ENCODE measurements around the gene DGUOK. TPM values are rescaled to one million over a fixed set of nuclear protein-coding genes. Genes with fewer than 3 reads are reported as not detected.
A peak's percentile ranks its signal among the peaks of the same experiment; 100 is the strongest.

Gene DGUOK
- total and polyA plus RNA-seq, 8 donors: 1.7 to 91.3 (median 33.8) TPM; not detected in 1

- intact Hi-C loops (cut with DNase I; ENCODE audit: low total_unique reads): no loop called here
- no peak for TF ChIP-seq POLR2A (IDR thresholded peaks at IDR 0.05)
- no peak for TF ChIP-seq CTCF (IDR thresholded peaks at IDR 0.05)
- TF ChIP-seq EP300 (IDR thresholded peaks at IDR 0.05): no peak
- TF ChIP-seq POLR2AphosphoS5 (IDR thresholded peaks at IDR 0.05): no peak
- Histone ChIP-seq H3K27me3 (no peaks in the 10 kb centered on the region), H3K36me3 (no peaks in the 10 kb centered on the region), H3K27ac (peak overlapping the region in 4 of 5 donors; percentile 79 to 92 (median 82)), H3K9me3 (no peaks in the 10 kb centered on the region), H3K4me1 (peaks cover 0 to 21% (median 5%) of the 10 kb centered on the region in 4 donors), H3K4me3 (peak overlapping the region; percentile 30 to 50 (median 44))
- no peak for DNase-seq
- 69 to 76% (median 71%) methylated on average over 9 of the region's 9 CpGs for WGBS, 5 donors
These were observed 32.8 kb upstream of the DGUOK start for GRCh38 chr2:73893764-73894474.

- intact Hi-C loops (cut with DNase I; ENCODE audit: low total_unique reads): no loop called here
- Histone ChIP-seq H3K4me3 (peak overlapping the region; percentile 30 to 50 (median 44)), H3K9me3 (no peaks in the 10 kb centered on the region), H3K4me1 (peaks cover 0 to 18% (median 5%) of the 10 kb centered on the region in 4 donors), H3K36me3 (no peaks in the 10 kb centered on the region), H3K27ac (peak overlapping the region in 4 of 5 donors; percentile 79 to 92 (median 82)), H3K27me3 (no peaks in the 10 kb centered on the region)
- DNase-seq: no peak
- WGBS, 5 donors: 76 to 89% (median 86%) methylated on average over 2 of the region's 2 CpGs
- TF ChIP-seq POLR2A (IDR thresholded peaks at IDR 0.05) (no peak), CTCF (IDR thresholded peaks at IDR 0.05) (no peak), POLR2AphosphoS5 (IDR thresholded peaks at IDR 0.05) (no peak), EP300 (IDR thresholded peaks at IDR 0.05) (no peak)
These were observed 32.2 kb upstream of the DGUOK start for GRCh38 chr2:73894475-73894850.

GRCh38 chr2:73894877-73895276, 31.8 kb upstream of the DGUOK start:
- H3K27me3 ChIP-seq: no peaks in the 10 kb centered on the region
- intact Hi-C loops (cut with DNase I; ENCODE audit: low total_unique reads): no loop called here
- DNase-seq: no peak
- WGBS, 5 donors: 72 to 83% (median 81%) methylated on average over 6 of the region's 6 CpGs
- H3K4me1 ChIP-seq: peaks cover 0 to 19% (median 6%) of the 10 kb centered on the region in 4 donors
- H3K27ac ChIP-seq: peak overlapping the region in 4 of 5 donors; percentile 79 to 92 (median 82)
- peaks cover 0 to 4% (median 0%) of the 10 kb centered on the region in 4 donors for H3K36me3 ChIP-seq
- TF ChIP-seq POLR2A (IDR thresholded peaks at IDR 0.05) (no peak), EP300 (IDR thresholded peaks at IDR 0.05) (no peak), POLR2AphosphoS5 (IDR thresholded peaks at IDR 0.05) (no peak), CTCF (IDR thresholded peaks at IDR 0.05) (no peak)
- no peaks in the 10 kb centered on the region for H3K9me3 ChIP-seq
- H3K4me3 ChIP-seq: peak overlapping the region; percentile 30 to 50 (median 44)

DNA sequence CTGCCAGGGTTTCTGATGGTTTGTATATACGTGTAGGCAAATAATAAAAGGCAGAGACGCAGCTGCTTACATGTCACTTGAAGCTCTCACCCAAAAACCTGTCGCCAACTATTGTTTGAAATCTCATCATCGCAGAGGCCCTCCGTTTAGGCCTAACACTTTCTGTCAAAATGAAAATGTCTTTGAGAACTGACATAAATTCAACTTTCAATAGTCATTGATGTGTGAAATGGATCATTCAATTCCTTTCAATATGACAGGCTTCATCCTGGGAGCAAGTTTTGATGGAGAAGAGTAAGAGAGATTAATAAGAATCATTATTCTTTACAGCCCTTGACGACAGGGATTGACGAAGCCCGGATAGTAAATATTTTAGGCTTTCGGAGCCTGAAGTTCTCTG, 31.2 kb upstream of the DGUOK start:
- Histone ChIP-seq H3K27ac (peak overlapping the region in 4 of 5 donors; percentile 79 to 92 (median 82)), H3K9me3 (no peaks in the 10 kb centered on the region), H3K27me3 (no peaks in the 10 kb centered on the region), H3K4me3 (peak overlapping the region; percentile 30 to 50 (median 44)), H3K4me1 (peaks cover 0 to 23% (median 9%) of the 10 kb centered on the region in 4 donors), H3K36me3 (peaks cover 0 to 8% (median 0%) of the 10 kb centered on the region in 4 donors)
- no peak for TF ChIP-seq CTCF (IDR thresholded peaks at IDR 0.05)
- TF ChIP-seq POLR2AphosphoS5 (IDR thresholded peaks at IDR 0.05): no peak
- TF ChIP-seq POLR2A (IDR thresholded peaks at IDR 0.05): no peak
- TF ChIP-seq EP300 (IDR thresholded peaks at IDR 0.05): no peak
- WGBS, 5 donors: 59 to 80% (median 75%) methylated on average over 9 of the region's 9 CpGs
- intact Hi-C loops (cut with DNase I; ENCODE audit: low total_unique reads): no loop called here
- no peak for DNase-seq
